IMR-90 (cell line): ENCODE results near the gene CYSLTR2. TPM values are rescaled to one million over a fixed set of nuclear protein-coding genes. Genes with fewer than 3 reads are reported as not detected.

Experiments
- ATAC-seq: fragments of 200-7000 bp; cut with Tn5 transposase; 2 replicates; pipeline ENCODE4 v1.9.1; 2020; ENCODE audit warnings: low read depth, mild to moderate bottlenecking, moderate library complexity
- BruUV-seq: library from RNA; stranded (reverse); fragments of 400-500 nt; replicated peaks from 2 replicates; lab custom pipeline; 2021; lab: Mats Ljungman, UMichigan
- CTCF ChIA-PET: fragments of 300-600 bp; formaldehyde crosslinking; extraction: SDS; loops from one replicate; lab custom pipeline; 2021; ENCODE audit warnings: antibody characterized with exemption; lab: Yijun Ruan, JAX
- POLR2A ChIA-PET: fragments of 300-600 bp; sonication (Branson Sonifier 250); formaldehyde crosslinking; loops from one replicate; lab custom pipeline; 2022; ENCODE audit warnings: antibody characterized with exemption; ENCODE audit not compliant: unreplicated experiment; lab: Charles Lee
- DNase-seq: peaks from one replicate; pipeline ENCODE4 v3.0.0; 2013
- H2AFZ ChIP-seq: replicated peaks from 2 replicates; pipeline ENCODE3; 2013; ENCODE audit warnings: low read length, mild to moderate bottlenecking; ENCODE audit not compliant: poor library complexity
- H2AK5ac ChIP-seq: 2 replicates; pipeline ENCODE4 v1.6.1; 2013; ENCODE audit warnings: low read depth, low read length, inconsistent platforms
- H2AK9ac ChIP-seq: replicated peaks from 2 replicates; pipeline ENCODE3; 2013; ENCODE audit warnings: mild to moderate bottlenecking, low read depth, low read length, moderate library complexity; ENCODE audit not compliant: poor library complexity
- H2BK120ac ChIP-seq: 2 replicates; pipeline ENCODE4 v1.6.1; 2013; ENCODE audit warnings: low read depth, low read length, inconsistent platforms
- H2BK15ac ChIP-seq: 3 replicates; pipeline ENCODE4 v1.6.1; 2013; ENCODE audit warnings: low read depth, low read length, inconsistent platforms
- H2BK20ac ChIP-seq: 2 replicates; pipeline ENCODE4 v1.6.1; 2013; ENCODE audit warnings: low read depth, mild to moderate bottlenecking, inconsistent platforms, low read length, moderate library complexity
- H2BK5ac ChIP-seq: 2 replicates; pipeline ENCODE4 v1.6.1; 2013; ENCODE audit warnings: mild to moderate bottlenecking, low read depth, low read length, inconsistent platforms; ENCODE audit not compliant: poor library complexity, severe bottlenecking
- H3K14ac ChIP-seq: replicated peaks from 2 replicates; pipeline ENCODE4 v1.6.1; 2013; ENCODE audit warnings: low read depth, low read length, inconsistent platforms
- H3K18ac ChIP-seq: 2 replicates; pipeline ENCODE4 v1.6.1; 2013; ENCODE audit warnings: low read depth, low read length, control low read depth
- H3K23ac ChIP-seq: 2 replicates; pipeline ENCODE4 v1.6.1; 2013; ENCODE audit warnings: low read depth, low read length, inconsistent platforms
- H3K27ac ChIP-seq: 2 replicates; pipeline ENCODE4 v1.5.1; 2013; ENCODE audit warnings: mild to moderate bottlenecking, control low read depth, low read length; ENCODE audit not compliant: insufficient read depth
- H3K27me3 ChIP-seq: 2 replicates; pipeline ENCODE4 v1.6.1; 2013; ENCODE audit warnings: low read length; ENCODE audit not compliant: control insufficient read depth, insufficient read depth
- H3K36me3 ChIP-seq: 2 replicates; pipeline ENCODE4 v1.6.1; 2013; ENCODE audit warnings: low read length, mixed read lengths; ENCODE audit not compliant: control insufficient read depth, insufficient read depth
- H3K4ac ChIP-seq: 2 replicates; pipeline ENCODE4 v1.6.1; 2013; ENCODE audit warnings: low read depth, low read length, inconsistent platforms
- H3K4me1 ChIP-seq: 2 replicates; pipeline ENCODE4 v1.6.1; 2013; ENCODE audit warnings: low read length, mixed read lengths; ENCODE audit not compliant: control insufficient read depth, insufficient read depth
- H3K4me2 ChIP-seq: 2 replicates; pipeline ENCODE4 v1.6.1; 2013; ENCODE audit warnings: low read depth, mild to moderate bottlenecking, control low read depth, low read length, moderate library complexity
- H3K4me3 ChIP-seq: 2 replicates; pipeline ENCODE4 v1.5.1; 2013; ENCODE audit warnings: low read depth, mild to moderate bottlenecking, control low read depth, low read length, moderate library complexity; ENCODE audit not compliant: insufficient read depth
- H3K56ac ChIP-seq: 2 replicates; pipeline ENCODE4 v1.6.1; 2013; ENCODE audit warnings: low read length, inconsistent platforms; ENCODE audit not compliant: insufficient read depth; ENCODE audit errors: extremely low read depth
- H3K79me1 ChIP-seq, 2 experiments: 2 replicates each; pipeline ENCODE4 v1.6.1; 2013; ENCODE audit warnings: low read length in 2 of 2, inconsistent platforms in 1 of 2, low read depth in 1 of 2
- H3K9ac ChIP-seq: 2 replicates; pipeline ENCODE4 v1.6.1; 2013; ENCODE audit warnings: low read depth, low read length, control low read depth
- H3K9me1 ChIP-seq: 2 replicates; pipeline ENCODE4 v1.6.1; 2013; ENCODE audit warnings: low read length, inconsistent platforms; ENCODE audit not compliant: insufficient read depth
- H3K9me3 ChIP-seq: 2 replicates; pipeline ENCODE4 v1.6.1; 2013; ENCODE audit warnings: low read length; ENCODE audit not compliant: control insufficient read depth, insufficient read depth
- H4K20me1 ChIP-seq: 2 replicates; pipeline ENCODE4 v1.6.1; 2013; ENCODE audit warnings: low read length, inconsistent platforms; ENCODE audit not compliant: insufficient read depth
- H4K5ac ChIP-seq: 2 replicates; pipeline ENCODE4 v1.6.1; 2013; ENCODE audit warnings: mild to moderate bottlenecking, low read depth, low read length, control low read depth
- H4K8ac ChIP-seq, 2 experiments: 2 replicates each; pipeline ENCODE4 v1.6.1; 2013; ENCODE audit warnings: low read depth in 2 of 2, low read length in 2 of 2, control low read depth in 1 of 2, inconsistent platforms in 1 of 2
- H4K91ac ChIP-seq: 2 replicates; pipeline ENCODE4 v1.6.1; 2013; ENCODE audit warnings: low read depth, low read length, inconsistent platforms; ENCODE audit not compliant: insufficient read depth
- BHLHE40 ChIP-seq: fragments of 150-350 bp; IDR thresholded peaks from 2 replicates; pipeline ENCODE4 v1.6.1; 2016; ENCODE audit warnings: mild to moderate bottlenecking, low read depth, low read length
- CEBPB ChIP-seq: IDR thresholded peaks from 2 replicates; pipeline ENCODE4 v1.6.1; 2012; ENCODE audit warnings: low read depth, low read length, improper control_type of control experiment
- CHD1 ChIP-seq: IDR thresholded peaks from 2 replicates; pipeline ENCODE4 v1.6.1; 2012; ENCODE audit warnings: low read depth, low read length, improper control_type of control experiment
- FOS ChIP-seq: fragments of 150-350 bp; IDR thresholded peaks from 2 replicates; pipeline ENCODE4 v1.6.1; 2016; ENCODE audit warnings: low read depth, low read length
- MAFK ChIP-seq: IDR thresholded peaks from 2 replicates; pipeline ENCODE4 v1.6.1; 2012; ENCODE audit warnings: low read depth, low read length, improper control_type of control experiment
- MAZ ChIP-seq: IDR thresholded peaks from 2 replicates; pipeline ENCODE4 v1.6.1; 2012; ENCODE audit warnings: low read depth, mild to moderate bottlenecking, low read length, improper control_type of control experiment, moderate library complexity, borderline replicate concordance
- MXI1 ChIP-seq: IDR thresholded peaks from 2 replicates; pipeline ENCODE4 v1.6.1; 2012; ENCODE audit warnings: low read depth, mild to moderate bottlenecking, low read length, moderate library complexity, borderline replicate concordance
- NFE2L2 ChIP-seq: fragments of 150-350 bp; IDR thresholded peaks from 2 replicates; pipeline ENCODE4 v1.6.1; 2016; ENCODE audit warnings: low read depth, mild to moderate bottlenecking, low read length
- POLR2A ChIP-seq: IDR thresholded peaks from 2 replicates; pipeline ENCODE4 v1.6.1; 2012; ENCODE audit warnings: mild to moderate bottlenecking, low read depth, low read length
- RAD21 ChIP-seq: IDR thresholded peaks from 2 replicates; pipeline ENCODE4 v1.6.1; 2012; ENCODE audit warnings: low read length, improper control_type of control experiment
- RCOR1 ChIP-seq: IDR thresholded peaks from 2 replicates; pipeline ENCODE4 v1.6.1; 2012; ENCODE audit warnings: mild to moderate bottlenecking, low read length, improper control_type of control experiment; ENCODE audit not compliant: insufficient replicate concordance
- RFX5 ChIP-seq: IDR thresholded peaks from 2 replicates; pipeline ENCODE4 v1.8.0; 2012; ENCODE audit warnings: low read depth, mild to moderate bottlenecking, low read length, moderate library complexity
- SMC3 ChIP-seq: fragments of 150-350 bp; IDR thresholded peaks from 2 replicates; pipeline ENCODE4 v1.6.1; 2016; ENCODE audit warnings: low read depth, mild to moderate bottlenecking, antibody characterized with exemption, low read length, moderate library complexity
- WGBS, 2 experiments: methylation state at CpG; one replicate each; pipeline versions ENCODE4 v1.1.5 to v1.1.7; 2013; ENCODE audit warnings: missing lambda C conversion rate in 2 of 2; ENCODE audit not compliant: insufficient read length in 1 of 2; ENCODE audit errors: extremely low coverage in 2 of 2; 5-methylcytosine and 5-hydroxymethylcytosine counted together
- dilution Hi-C: fragments of 300-500 bp; cut with HindIII; formaldehyde crosslinking; loops from one replicate; pipeline ENCODE4 v1.14.3; 2018; ENCODE audit warnings: low sequenced_read_pairs; ENCODE audit not compliant: unreplicated experiment
- in situ Hi-C: fragments of 300-500 bp; cut with MboI; formaldehyde crosslinking; loops from 3 replicates; pipeline ENCODE4 v1.14.3; 2019; ENCODE audit warnings: low sequenced_read_pairs, inconsistent platforms, mixed read lengths
- intact Hi-C: fragments of 100-400 bp; cut with micrococcal nuclease; formaldehyde crosslinking; loops from 2 replicates; pipeline ENCODE4 v1.10.0; 2022
- polyA plus RNA-seq, 3 experiments: library from polyadenylated mRNA; depleted of rRNA; stranded (reverse); fragments of >200 nt; gene quantifications; 2 replicates each; pipeline ENCODE4 v1.2.3, GENCODE V29; 2012; ENCODE audit warnings: low replicate concordance in 1 of 3
- total RNA-seq: library from RNA; depleted of rRNA; stranded (reverse); fragments of >200 nt; gene quantifications from 2 replicates; pipeline ENCODE4 v1.2.3, GENCODE V29; 2012
- TF ChIP-seq, protein P1 (sequence below): fragments of 150-350 bp; IDR thresholded peaks from 2 replicates; pipeline ENCODE4 v1.6.1; 2017; ENCODE audit warnings: mild to moderate bottlenecking, antibody characterized with exemption, low read length, low read depth
- TF ChIP-seq, protein P2 (sequence below): fragments of 150-350 bp; IDR thresholded peaks from 2 replicates; pipeline ENCODE4 v1.6.1; 2016; ENCODE audit warnings: low read depth, mild to moderate bottlenecking, low read length, moderate library complexity, borderline replicate concordance
- TF ChIP-seq, protein P3 (sequence below): conservative IDR thresholded peaks from 2 replicates; pipeline ENCODE4 v1.5.1; 2012; ENCODE audit warnings: mild to moderate bottlenecking, low read depth, low read length, improper control_type of control experiment

CYSLTR2 gene
- total and polyA plus RNA-seq, 2 of the 4 experiments (the other 2 are of a cell fraction), result not detected

DNA sequence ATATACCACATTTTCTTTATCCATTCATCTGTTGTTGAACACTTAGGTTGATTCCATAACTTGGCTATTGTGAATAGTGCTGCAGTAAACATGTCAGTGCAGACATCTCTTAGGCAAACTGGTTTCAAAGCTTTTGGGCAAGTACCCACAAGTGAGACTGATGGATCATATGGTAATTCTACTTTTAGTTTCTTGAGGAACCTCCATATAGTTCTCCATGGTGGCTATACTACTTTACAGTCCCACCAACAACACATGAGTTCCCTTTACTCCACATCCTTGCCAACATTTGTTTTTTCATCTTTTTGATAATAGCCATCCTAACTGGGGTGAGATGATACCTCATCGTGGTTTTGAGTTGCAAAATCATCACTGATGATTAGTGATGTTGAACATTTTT, 8.5 kb downstream of the CYSLTR2 start:
- CTCF ChIA-PET, result no interaction called here
- in situ Hi-C loops, result no loop called here

More for the DNA sequence above, 8.5 kb downstream of the CYSLTR2 start:
- TF ChIP-seq NFE2L2, result no peak
- TF ChIP-seq SMC3, result no peak
- no peak for TF ChIP-seq POLR2A
- TF ChIP-seq RCOR1, result no peak
- no peak for TF ChIP-seq RFX5
- TF ChIP-seq FOS, result no peak
- TF ChIP-seq BHLHE40, result no peak
- TF ChIP-seq MAFK, result no peak
- no peak for TF ChIP-seq CEBPB
- TF ChIP-seq CHD1, result no peak
- TF ChIP-seq, protein P1, sequence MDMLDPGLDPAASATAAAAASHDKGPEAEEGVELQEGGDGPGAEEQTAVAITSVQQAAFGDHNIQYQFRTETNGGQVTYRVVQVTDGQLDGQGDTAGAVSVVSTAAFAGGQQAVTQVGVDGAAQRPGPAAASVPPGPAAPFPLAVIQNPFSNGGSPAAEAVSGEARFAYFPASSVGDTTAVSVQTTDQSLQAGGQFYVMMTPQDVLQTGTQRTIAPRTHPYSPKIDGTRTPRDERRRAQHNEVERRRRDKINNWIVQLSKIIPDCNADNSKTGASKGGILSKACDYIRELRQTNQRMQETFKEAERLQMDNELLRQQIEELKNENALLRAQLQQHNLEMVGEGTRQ, result no peak
- TF ChIP-seq, protein P2, sequence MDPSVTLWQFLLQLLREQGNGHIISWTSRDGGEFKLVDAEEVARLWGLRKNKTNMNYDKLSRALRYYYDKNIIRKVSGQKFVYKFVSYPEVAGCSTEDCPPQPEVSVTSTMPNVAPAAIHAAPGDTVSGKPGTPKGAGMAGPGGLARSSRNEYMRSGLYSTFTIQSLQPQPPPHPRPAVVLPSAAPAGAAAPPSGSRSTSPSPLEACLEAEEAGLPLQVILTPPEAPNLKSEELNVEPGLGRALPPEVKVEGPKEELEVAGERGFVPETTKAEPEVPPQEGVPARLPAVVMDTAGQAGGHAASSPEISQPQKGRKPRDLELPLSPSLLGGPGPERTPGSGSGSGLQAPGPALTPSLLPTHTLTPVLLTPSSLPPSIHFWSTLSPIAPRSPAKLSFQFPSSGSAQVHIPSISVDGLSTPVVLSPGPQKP, result no peak
- no peak for TF ChIP-seq RAD21
- TF ChIP-seq, protein P3, sequence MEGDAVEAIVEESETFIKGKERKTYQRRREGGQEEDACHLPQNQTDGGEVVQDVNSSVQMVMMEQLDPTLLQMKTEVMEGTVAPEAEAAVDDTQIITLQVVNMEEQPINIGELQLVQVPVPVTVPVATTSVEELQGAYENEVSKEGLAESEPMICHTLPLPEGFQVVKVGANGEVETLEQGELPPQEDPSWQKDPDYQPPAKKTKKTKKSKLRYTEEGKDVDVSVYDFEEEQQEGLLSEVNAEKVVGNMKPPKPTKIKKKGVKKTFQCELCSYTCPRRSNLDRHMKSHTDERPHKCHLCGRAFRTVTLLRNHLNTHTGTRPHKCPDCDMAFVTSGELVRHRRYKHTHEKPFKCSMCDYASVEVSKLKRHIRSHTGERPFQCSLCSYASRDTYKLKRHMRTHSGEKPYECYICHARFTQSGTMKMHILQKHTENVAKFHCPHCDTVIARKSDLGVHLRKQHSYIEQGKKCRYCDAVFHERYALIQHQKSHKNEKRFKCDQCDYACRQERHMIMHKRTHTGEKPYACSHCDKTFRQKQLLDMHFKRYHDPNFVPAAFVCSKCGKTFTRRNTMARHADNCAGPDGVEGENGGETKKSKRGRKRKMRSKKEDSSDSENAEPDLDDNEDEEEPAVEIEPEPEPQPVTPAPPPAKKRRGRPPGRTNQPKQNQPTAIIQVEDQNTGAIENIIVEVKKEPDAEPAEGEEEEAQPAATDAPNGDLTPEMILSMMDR, result no peak
- TF ChIP-seq MXI1, result no peak
- TF ChIP-seq MAZ, result no peak
- H2BK5ac ChIP-seq, result no peak overlapping the region
- H3K18ac ChIP-seq, result no peak overlapping the region
- no peak overlapping the region for H2BK20ac ChIP-seq
- intact Hi-C loops, result no loop called here
- no peak overlapping the region for H2AFZ ChIP-seq
- H3K36me3 ChIP-seq, result no peaks in the 10 kb centered on the region
- dilution Hi-C loops, result no loop called here
- H3K27me3 ChIP-seq, result peaks cover 8% of the 10 kb centered on the region
- no peak overlapping the region for H3K9ac ChIP-seq
- no peak overlapping the region for H4K5ac ChIP-seq
- H3K4me1 ChIP-seq, result no peaks in the 10 kb centered on the region
- POLR2A ChIA-PET, result no interaction called here
- H3K79me1 ChIP-seq, result no peaks in the 10 kb centered on the region
- H2AK5ac ChIP-seq, result no peak overlapping the region
- H2BK15ac ChIP-seq, result no peak overlapping the region
- peaks cover 2% of the 10 kb centered on the region; the same call in 1 of the 2 replicates for H3K9me3 ChIP-seq
- no peak overlapping the region for H3K4ac ChIP-seq
- no peak overlapping the region for H3K14ac ChIP-seq
- no peak overlapping the region for H4K91ac ChIP-seq
- no peaks in the 10 kb centered on the region for H3K9me1 ChIP-seq
- DNase-seq (no peak), ATAC-seq (no peak)
- no peak overlapping the region for H3K27ac ChIP-seq
- no peak overlapping the region for H3K23ac ChIP-seq
- BruUV-seq, result no TSS peak
- H2AK9ac ChIP-seq, result no peak overlapping the region
- WGBS, 2 experiments, result no CpG with 5 or more reads among the region's 1 CpG
- H4K20me1 ChIP-seq, result no peaks in the 10 kb centered on the region
- no peak overlapping the region for H3K56ac ChIP-seq
- no peak overlapping the region for H3K4me2 ChIP-seq
- no peak overlapping the region for H4K8ac ChIP-seq
- H3K4me3 ChIP-seq, result no peak overlapping the region
- H2BK120ac ChIP-seq, result no peak overlapping the region
